ENCODE measurements around the gene PSTPIP1.

Gene PSTPIP1

DNA sequence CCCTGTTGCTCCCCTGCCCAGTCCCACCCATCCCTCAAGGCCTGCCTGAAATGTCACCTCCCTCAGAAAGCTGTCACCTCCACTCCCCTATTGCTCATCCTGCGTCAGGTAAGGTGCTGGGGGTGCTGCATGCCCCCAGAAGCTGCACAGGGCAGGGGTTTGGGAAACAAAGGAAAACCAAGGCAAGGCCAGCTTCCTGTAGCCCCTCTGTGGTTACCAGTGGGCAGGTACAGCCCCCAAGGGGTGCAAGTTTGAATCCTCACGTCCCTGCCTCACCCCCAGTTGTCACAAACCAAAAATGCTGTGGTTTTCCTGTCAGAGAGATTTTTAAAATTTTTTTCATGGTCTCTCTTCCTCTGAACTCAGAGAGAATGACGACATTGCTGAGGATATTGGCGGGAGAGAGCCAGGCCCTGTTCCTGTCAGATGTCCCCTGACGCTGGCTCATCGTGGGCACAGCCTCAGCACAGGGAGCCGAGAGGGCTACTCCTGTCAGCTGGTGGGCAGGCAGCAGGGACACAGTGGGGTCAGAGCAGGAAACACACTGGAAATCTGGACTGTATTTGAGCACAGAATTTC is 27.0 kb downstream of the PSTPIP1 start:
- no peaks in the 10 kb centered on the region for H3K36me3 ChIP-seq (ENCODE audit: control insufficient read depth, insufficient read depth, low read length)

DNA sequence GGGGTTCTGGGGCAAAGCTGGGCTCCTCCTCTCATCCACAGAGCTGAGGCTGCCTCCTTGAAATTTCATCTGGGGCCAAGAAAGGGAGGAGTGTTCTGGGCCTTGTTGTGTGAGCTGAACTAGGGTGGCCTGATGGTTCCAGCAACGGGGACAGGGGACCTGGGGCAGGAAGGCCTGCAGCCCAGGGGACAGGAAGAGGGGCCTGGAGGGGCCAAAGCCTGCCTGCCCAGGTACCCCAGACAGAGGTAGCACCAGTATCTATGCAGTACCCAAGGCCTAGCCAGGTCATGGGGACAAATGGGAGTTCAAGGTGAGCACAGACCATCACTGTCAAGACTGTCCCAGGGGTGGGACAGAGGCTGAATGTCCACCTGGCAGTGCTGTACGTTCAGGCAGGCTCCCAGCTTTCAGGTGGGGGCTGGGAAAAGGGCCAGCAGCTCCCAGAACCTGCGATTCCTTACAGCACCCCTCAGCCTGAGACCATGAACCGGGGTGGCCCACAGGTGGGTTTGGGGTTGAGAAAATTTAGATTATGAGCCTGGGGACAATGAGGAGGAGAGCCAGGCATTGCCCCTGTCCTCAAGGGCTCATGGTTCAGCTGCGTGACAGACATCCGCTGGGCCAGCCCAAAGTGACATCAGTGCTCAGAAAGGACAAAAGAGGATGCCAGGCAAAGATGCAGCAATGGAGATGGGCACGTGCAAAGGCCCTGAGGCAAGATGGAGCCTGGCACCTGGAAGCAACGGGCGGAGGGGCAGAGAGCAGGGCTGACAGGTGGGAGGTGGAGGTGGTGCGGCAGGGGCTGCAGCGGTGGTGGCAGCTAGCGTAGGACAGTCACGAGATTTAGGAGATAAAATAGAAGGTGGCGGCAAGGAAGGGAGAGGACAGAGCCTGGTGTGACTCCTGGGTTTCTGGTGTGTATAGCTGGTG is 28.0 kb downstream of the PSTPIP1 start:
- Histone ChIP-seq H3K4me3 (ENCODE audit: low read depth, low read length) (no peak overlapping the region), H3K9me3 (ENCODE audit: control insufficient read depth, insufficient read depth, low read depth, low read length) (no peaks in the 10 kb centered on the region), H3K9ac (ENCODE audit: low read length) (no peak overlapping the region), H3K36me3 (ENCODE audit: control insufficient read depth, insufficient read depth, low read length) (no peaks in the 10 kb centered on the region), H3K27me3 (ENCODE audit: control insufficient read depth, insufficient read depth, low read length) (0 out of 2 replicates have a peak, but pooled peaks cover 4% of the 10 kb centered on the region), H3K27ac (ENCODE audit: low read depth, low read length) (no peak overlapping the region), H3K4me1 (ENCODE audit: control insufficient read depth, insufficient read depth, low read length) (no peaks in the 10 kb centered on the region)

More for the DNA sequence above, 27.0 kb downstream of the PSTPIP1 start:
- Histone ChIP-seq H3K27me3 (ENCODE audit: control insufficient read depth, insufficient read depth, low read length) (0 out of 2 replicates have a peak, but pooled peaks cover 4% of the 10 kb centered on the region), H3K4me1 (ENCODE audit: control insufficient read depth, insufficient read depth, low read length) (no peaks in the 10 kb centered on the region), H3K9ac (ENCODE audit: low read length) (no peak overlapping the region), H3K4me3 (ENCODE audit: low read depth, low read length) (no peak overlapping the region), H3K27ac (ENCODE audit: low read depth, low read length) (no peak overlapping the region), H3K9me3 (ENCODE audit: control insufficient read depth, insufficient read depth, low read depth, low read length) (no peaks in the 10 kb centered on the region)

DNA sequence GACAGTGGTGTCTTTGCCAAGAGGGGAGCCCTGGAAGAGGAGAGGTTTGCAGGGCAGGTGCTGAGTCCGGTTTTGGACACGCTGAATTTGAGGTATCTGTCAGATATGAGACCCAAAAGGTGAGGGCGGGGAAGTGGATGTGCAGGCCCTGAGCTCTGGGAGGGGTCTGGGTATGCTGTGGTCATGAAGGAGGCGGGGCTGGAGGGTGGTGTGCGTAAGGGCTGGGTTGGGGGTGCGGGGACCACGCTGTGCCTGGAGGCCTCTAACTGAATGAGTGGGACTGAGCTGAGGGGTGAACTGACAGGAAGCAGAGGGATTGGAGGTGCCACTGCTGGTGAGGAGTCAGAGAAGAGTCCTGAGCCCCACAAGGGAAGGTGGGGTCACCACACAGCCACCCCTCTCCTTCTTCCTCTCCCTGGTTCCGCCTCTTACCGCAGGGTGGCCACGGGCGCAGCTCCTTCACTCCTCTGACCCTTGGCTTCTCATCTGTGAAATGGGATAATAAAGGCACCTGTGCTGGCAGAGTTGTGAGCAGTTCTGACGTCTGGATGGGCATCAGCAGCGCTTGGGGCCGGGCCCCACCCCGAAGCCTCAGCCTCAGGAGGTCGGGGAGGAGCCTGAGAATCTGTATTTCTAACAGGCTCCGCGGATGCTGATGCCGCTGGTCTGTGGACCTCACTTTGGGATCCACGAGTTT is 28.8 kb downstream of the PSTPIP1 start:
- no peak overlapping the region for H3K27ac ChIP-seq (ENCODE audit: low read depth, low read length)
- no peaks in the 10 kb centered on the region for H3K4me1 ChIP-seq (ENCODE audit: control insufficient read depth, insufficient read depth, low read length)
- no peak overlapping the region for H3K4me3 ChIP-seq (ENCODE audit: low read depth, low read length)
- H3K36me3 ChIP-seq (ENCODE audit: control insufficient read depth, insufficient read depth, low read length) = no peaks in the 10 kb centered on the region
- no peak overlapping the region for H3K9ac ChIP-seq (ENCODE audit: low read length)
- no peaks in the 10 kb centered on the region for H3K9me3 ChIP-seq (ENCODE audit: control insufficient read depth, insufficient read depth, low read depth, low read length)
- 0 out of 2 replicates have a peak, but pooled peaks cover 4% of the 10 kb centered on the region for H3K27me3 ChIP-seq (ENCODE audit: control insufficient read depth, insufficient read depth, low read length)

DNA sequence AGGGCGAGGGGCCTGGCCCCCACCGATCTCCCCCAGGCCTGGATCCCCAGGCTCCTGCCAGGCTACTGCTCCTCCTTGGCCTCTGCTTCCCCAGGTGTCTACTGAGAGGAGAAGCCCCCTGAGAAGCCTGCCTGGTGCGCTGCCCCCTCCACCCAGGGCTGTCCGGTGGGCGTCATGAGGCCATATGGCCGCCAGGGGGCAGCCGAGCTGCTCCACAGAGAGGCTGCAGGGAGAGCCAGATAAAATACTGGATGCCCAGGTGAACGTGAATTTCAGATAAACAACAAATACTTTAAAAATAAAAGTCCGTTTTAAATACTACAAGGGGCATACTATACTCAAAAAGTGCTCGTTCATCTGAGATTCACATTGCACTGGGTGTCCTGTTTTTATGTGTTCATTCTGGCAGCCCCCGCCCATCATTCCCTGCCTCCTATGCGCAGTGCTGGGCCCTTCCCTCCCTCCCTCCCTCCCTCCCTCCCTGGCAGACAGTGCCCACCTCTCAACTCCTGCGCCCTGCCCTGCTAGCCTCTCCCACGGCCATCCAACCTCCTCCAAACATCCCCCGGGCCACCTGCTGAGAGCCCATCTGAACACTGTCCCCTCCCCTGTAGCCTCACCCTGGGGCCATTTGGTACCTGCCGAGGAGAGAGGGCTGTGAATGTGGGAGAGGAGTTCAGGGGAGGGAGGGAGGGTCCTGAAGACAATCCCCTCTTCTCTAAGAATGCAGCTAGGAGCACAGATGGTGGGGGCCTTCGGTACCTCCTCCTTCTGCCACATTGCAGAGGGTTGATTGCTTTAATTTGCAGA is 29.6 kb downstream of the PSTPIP1 start:
- Histone ChIP-seq H3K27ac (ENCODE audit: low read depth, low read length) (no peak overlapping the region), H3K9me3 (ENCODE audit: control insufficient read depth, insufficient read depth, low read depth, low read length) (no peaks in the 10 kb centered on the region), H3K9ac (ENCODE audit: low read length) (no peak overlapping the region), H3K36me3 (ENCODE audit: control insufficient read depth, insufficient read depth, low read length) (no peaks in the 10 kb centered on the region), H3K27me3 (ENCODE audit: control insufficient read depth, insufficient read depth, low read length) (0 out of 2 replicates have a peak, but pooled peaks cover 4% of the 10 kb centered on the region), H3K4me1 (ENCODE audit: control insufficient read depth, insufficient read depth, low read length) (no peaks in the 10 kb centered on the region), H3K4me3 (ENCODE audit: low read depth, low read length) (no peak overlapping the region)

DNA sequence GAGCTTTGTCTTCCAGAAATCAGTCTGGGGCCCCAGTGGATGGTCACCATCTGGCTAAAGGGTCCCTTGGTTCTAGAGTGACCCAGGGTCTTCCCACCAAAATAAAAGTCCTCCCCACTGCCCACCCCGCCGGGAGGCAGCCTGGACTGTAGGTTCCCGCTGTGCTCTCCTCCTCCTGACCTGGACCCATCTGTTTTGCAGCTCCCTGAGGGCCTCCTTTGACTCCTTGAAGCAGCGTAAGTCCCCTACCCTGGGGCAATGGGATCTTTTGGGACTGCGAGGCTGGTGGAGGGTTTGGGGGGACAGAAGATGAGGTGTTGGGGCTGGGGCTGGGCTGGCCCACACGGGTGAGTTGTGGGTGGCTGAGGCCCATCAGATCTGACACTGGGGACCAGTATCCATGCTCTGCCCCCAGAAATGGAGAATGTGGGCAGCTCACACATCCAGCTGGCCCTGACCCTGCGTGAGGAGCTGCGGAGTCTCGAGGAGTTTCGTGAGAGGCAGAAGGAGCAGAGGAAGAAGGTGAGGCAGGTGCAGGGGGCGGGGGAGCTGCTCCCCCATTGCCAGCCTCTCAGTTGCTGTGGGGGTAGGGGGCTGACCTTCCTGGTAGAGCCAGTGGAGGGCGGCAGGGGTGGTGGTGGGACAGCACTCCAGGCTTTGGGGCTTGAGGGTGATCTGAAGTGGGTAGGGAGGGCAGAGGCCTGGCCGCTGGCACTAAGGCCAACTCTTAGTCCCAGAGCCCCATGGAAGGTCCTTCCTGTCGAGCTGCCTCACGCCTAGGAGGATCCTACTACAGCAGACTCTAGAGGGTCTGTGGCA is 30.4 kb downstream of the PSTPIP1 start:
- H3K4me1 ChIP-seq (ENCODE audit: control insufficient read depth, insufficient read depth, low read length) = peaks cover 4% of the 10 kb centered on the region
- H3K27ac ChIP-seq (ENCODE audit: low read depth, low read length) = no peak overlapping the region
- H3K4me3 ChIP-seq (ENCODE audit: low read depth, low read length) = no peak overlapping the region
- no peaks in the 10 kb centered on the region for H3K36me3 ChIP-seq (ENCODE audit: control insufficient read depth, insufficient read depth, low read length)
- H3K27me3 ChIP-seq (ENCODE audit: control insufficient read depth, insufficient read depth, low read length) = 0 out of 2 replicates have a peak, but pooled peaks cover 4% of the 10 kb centered on the region
- H3K9me3 ChIP-seq (ENCODE audit: control insufficient read depth, insufficient read depth, low read depth, low read length) = no peaks in the 10 kb centered on the region
- no peak overlapping the region for H3K9ac ChIP-seq (ENCODE audit: low read length)

DNA sequence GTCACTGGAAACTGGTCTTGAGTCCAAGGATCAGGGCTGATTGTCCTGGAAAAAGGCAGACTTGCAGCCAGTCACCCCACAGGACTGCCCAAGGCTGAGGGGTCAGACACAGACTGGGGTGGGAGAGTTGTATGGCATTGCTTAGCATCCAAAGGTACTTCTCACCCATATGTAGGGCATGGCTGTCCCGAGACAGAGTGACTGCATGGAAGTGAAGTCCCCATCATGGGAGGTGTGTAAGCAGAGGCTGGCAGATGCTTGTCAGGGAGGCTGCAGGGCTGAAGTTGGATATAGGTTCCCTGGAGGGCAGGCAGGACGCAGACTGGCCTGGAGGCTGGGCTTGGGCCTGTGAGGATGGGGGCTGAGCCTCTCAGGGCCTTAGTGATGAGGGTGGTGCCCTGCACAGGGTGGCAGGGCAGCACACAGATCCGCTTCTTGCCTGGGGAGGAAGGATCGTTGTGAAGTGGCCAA is 31.1 kb downstream of the PSTPIP1 start:
- peaks cover 11% of the 10 kb centered on the region for H3K4me1 ChIP-seq (ENCODE audit: control insufficient read depth, insufficient read depth, low read length)
- H3K9me3 ChIP-seq (ENCODE audit: control insufficient read depth, insufficient read depth, low read depth, low read length) = no peaks in the 10 kb centered on the region
- H3K4me3 ChIP-seq (ENCODE audit: low read depth, low read length) = no peak overlapping the region
- H3K27ac ChIP-seq (ENCODE audit: low read depth, low read length) = no peak overlapping the region
- H3K27me3 ChIP-seq (ENCODE audit: control insufficient read depth, insufficient read depth, low read length) = 0 out of 2 replicates have a peak, but pooled peaks cover 4% of the 10 kb centered on the region
- no peaks in the 10 kb centered on the region for H3K36me3 ChIP-seq (ENCODE audit: control insufficient read depth, insufficient read depth, low read length)
- H3K9ac ChIP-seq (ENCODE audit: low read length) = no peak overlapping the region

DNA sequence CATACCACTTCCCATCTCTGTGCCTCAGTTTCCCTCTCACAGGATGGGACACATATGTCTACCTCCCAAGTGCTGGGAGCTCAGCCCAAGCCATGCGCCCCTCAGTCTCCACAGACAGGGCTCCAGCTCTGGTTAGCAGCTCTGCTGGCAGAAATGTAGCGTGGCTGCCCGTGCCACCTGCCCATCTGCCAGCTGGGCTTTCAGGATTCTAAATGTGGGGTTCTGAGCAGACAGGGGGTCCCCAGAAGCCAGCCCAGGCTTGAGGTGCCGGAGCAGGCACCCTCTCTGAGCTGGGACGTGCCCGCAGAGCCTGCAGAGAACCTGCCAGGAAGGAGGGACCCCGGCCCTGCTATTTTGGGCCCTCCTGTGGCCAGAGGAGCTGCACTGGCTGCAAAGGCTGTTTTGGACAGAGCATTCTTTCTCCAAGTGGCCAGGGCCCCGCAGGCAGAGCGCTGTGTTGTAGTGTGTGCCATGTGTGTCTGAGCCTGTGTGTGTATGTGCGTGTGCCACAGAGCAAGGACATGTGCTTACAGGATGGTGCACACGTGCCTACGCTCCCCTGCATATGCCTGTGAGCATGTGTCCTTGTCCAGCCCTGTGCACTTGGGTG is 31.7 kb downstream of the PSTPIP1 start:
- Histone ChIP-seq H3K27me3 (ENCODE audit: control insufficient read depth, insufficient read depth, low read length) (0 out of 2 replicates have a peak, but pooled peaks cover 4% of the 10 kb centered on the region), H3K4me1 (ENCODE audit: control insufficient read depth, insufficient read depth, low read length) (peaks cover 17% of the 10 kb centered on the region), H3K9ac (ENCODE audit: low read length) (no peak overlapping the region), H3K4me3 (ENCODE audit: low read depth, low read length) (no peak overlapping the region), H3K36me3 (ENCODE audit: control insufficient read depth, insufficient read depth, low read length) (no peaks in the 10 kb centered on the region), H3K27ac (ENCODE audit: low read depth, low read length) (no peak overlapping the region), H3K9me3 (ENCODE audit: control insufficient read depth, insufficient read depth, low read depth, low read length) (no peaks in the 10 kb centered on the region)

DNA sequence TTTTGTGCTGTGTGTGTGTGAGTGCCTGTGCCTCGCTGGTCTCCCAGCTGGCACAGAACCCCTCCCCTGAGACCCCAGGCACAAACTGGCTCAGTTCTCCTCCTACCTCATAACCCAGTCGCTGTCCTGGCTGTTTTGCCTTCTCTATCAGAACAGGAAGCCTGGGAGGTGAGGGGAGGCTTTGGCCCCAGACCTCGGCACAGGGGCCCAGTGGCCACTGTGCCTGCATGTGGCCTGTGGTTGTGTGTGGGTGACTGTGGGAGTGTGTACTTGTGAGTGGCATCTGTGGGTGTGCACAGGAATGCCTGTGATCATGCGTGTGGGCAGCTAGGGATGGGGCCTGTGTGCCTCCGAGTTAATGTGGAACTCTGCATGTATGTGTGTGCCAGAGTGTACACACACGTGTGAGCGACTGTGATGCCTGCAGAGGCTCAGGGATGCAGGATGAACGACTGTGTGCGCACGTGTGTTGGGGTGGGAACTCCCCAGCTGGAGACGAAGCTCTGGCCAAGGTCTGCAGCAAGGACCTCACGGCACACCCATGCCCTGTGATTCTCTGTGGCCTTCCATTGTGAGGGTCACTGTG is 32.3 kb downstream of the PSTPIP1 start:
- no peaks in the 10 kb centered on the region for H3K36me3 ChIP-seq (ENCODE audit: control insufficient read depth, insufficient read depth, low read length)
- 0 out of 2 replicates have a peak, but pooled peaks cover 4% of the 10 kb centered on the region for H3K27me3 ChIP-seq (ENCODE audit: control insufficient read depth, insufficient read depth, low read length)
- peaks cover 17% of the 10 kb centered on the region for H3K4me1 ChIP-seq (ENCODE audit: control insufficient read depth, insufficient read depth, low read length)
- no peak overlapping the region for H3K4me3 ChIP-seq (ENCODE audit: low read depth, low read length)
- no peaks in the 10 kb centered on the region for H3K9me3 ChIP-seq (ENCODE audit: control insufficient read depth, insufficient read depth, low read depth, low read length)
- no peak overlapping the region for H3K9ac ChIP-seq (ENCODE audit: low read length)
- no peak overlapping the region for H3K27ac ChIP-seq (ENCODE audit: low read depth, low read length)

DNA sequence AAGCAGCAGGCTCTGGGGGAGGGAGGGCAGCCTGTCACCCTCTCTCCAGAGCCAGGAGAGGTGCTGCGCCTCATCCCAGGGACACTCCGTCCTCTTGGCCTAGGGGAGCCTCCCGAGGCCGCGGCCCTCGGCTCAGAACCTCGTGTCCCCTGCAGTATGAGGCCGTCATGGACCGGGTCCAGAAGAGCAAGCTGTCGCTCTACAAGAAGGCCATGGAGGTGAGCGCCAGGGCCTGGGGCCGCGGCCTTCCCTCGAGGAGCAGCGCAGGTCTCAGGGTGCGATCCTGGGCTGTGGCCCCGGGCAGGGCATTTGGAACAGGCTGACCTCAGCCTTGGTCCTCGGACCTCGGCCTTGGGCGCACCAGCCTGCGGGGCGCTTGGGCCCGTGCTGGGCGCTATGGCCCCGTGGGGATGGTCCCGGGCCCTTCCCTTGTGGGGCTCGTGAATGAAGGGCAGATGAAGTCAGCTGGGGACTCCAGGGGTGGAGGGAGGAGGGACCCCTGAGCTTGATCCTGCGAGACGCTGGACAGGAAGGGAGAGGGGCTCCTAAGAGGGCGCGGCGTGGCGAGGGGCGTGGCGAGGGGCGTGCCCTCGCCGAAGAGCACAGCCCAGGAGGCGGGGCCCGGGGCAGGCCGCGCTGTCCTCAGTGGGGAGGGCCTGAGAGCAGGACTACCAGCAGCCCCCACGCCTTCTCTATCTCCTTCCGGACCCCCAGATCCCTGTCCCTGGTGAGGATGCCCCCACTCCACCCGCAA is 32.9 kb downstream of the PSTPIP1 start:
- H3K4me3 ChIP-seq (ENCODE audit: low read depth, low read length) = peak overlapping the region; percentile 38
- H3K27ac ChIP-seq (ENCODE audit: low read depth, low read length) = no peak overlapping the region
- H3K36me3 ChIP-seq (ENCODE audit: control insufficient read depth, insufficient read depth, low read length) = no peaks in the 10 kb centered on the region
- no peak overlapping the region for H3K9ac ChIP-seq (ENCODE audit: low read length)
- H3K27me3 ChIP-seq (ENCODE audit: control insufficient read depth, insufficient read depth, low read length) = 0 out of 2 replicates have a peak, but pooled peaks cover 4% of the 10 kb centered on the region
- H3K9me3 ChIP-seq (ENCODE audit: control insufficient read depth, insufficient read depth, low read depth, low read length) = no peaks in the 10 kb centered on the region
- H3K4me1 ChIP-seq (ENCODE audit: control insufficient read depth, insufficient read depth, low read length) = peaks cover 17% of the 10 kb centered on the region

Measured in HUES6 (cell line).